GM23248 (cell line): Measurements from ENCODE around the gene SZT2.

Experiments
- EZH2 ChIP-seq: fragments of 200-600 bp; sonication (generic); IDR thresholded peaks from 2 replicates; pipeline ENCODE4 v1.6.1; 2018; ENCODE audit warnings: antibody characterized with exemption, mild to moderate bottlenecking; ENCODE audit not compliant: insufficient read depth, poor library complexity, severe bottlenecking
- EZH2phosphoT487 ChIP-seq: fragments of 200-600 bp; sonication (generic); IDR thresholded peaks from 2 replicates; pipeline ENCODE4 v1.6.1; 2018; ENCODE audit warnings: antibody characterized with exemption, moderate library complexity, mild to moderate bottlenecking, low read depth; ENCODE audit not compliant: insufficient read depth

DNA sequence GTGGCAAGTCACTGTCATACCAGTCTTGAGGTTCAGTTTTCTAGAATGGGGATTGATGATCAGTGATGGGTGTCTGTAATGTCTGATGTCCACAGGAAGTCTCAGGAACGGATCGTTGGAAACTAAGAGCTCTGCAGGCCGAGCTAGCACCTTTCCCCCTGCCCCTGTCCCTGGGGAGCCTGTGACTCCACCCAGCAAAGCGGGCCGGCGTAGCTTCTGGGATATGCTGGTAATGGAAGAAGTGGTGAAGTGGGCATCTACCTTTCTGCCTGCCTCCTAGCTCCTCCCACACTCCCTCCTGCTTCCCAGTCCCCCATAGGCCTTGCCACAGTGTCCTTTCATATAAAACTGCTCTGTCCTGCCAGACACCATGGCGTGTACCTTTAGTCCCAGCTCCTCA lies 50.7 kb downstream of the SZT2 start:
- TF ChIP-seq EZH2phosphoT487 (no peak), EZH2 (no peak)
